Stimulated activated CD8-positive, alpha-beta memory T cell treated with anti-CD3 and anti-CD28 coated beads, Interleukin-15, amount 100 ng/mL, for 24 hours (primary cell): ENCODE results near the gene TMEM219.

Source experiments
- DNase-seq: peaks from one replicate; pipeline ENCODE4 v3.0.0-alpha.2; 2020; ENCODE audit warnings: low read depth

Gene TMEM219

DNA sequence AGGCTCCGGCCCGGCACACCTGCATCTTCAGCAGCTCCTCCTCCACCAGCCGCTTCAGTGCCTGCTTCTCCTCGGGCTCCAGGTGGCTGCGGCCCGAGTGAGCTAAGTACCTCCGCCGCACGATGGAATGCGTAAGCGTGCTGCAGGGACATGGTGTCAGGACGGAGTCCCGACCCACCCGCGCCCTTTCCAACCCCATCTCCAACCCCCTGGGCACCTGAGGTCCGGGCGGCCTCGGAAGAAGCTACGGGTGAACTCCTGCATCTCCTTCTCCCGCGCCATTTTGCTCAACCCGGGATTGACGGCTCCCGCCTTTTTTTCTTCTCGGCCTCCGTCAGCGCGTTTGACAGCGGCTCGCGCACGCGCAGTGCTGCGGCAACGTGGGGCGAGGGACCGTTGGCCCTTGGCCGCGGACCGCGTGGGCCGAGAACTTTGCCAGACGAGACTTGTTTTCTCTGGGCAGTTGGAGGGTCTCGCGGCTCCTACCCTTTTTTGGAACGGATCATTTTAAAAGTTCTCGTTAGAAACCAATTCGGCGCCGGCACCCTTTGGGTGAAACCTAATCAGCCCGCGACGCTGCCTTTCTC, 33.5 kb downstream of the TMEM219 start, which contains the start of gene HIRIP3:
Gene HIRIP3 (minus strand): TSS at position 294 of the 587 bp plus-strand sequence. CDS start 12 bp downstream, at position 282.
- peak; percentile 84 for DNase-seq

DNA sequence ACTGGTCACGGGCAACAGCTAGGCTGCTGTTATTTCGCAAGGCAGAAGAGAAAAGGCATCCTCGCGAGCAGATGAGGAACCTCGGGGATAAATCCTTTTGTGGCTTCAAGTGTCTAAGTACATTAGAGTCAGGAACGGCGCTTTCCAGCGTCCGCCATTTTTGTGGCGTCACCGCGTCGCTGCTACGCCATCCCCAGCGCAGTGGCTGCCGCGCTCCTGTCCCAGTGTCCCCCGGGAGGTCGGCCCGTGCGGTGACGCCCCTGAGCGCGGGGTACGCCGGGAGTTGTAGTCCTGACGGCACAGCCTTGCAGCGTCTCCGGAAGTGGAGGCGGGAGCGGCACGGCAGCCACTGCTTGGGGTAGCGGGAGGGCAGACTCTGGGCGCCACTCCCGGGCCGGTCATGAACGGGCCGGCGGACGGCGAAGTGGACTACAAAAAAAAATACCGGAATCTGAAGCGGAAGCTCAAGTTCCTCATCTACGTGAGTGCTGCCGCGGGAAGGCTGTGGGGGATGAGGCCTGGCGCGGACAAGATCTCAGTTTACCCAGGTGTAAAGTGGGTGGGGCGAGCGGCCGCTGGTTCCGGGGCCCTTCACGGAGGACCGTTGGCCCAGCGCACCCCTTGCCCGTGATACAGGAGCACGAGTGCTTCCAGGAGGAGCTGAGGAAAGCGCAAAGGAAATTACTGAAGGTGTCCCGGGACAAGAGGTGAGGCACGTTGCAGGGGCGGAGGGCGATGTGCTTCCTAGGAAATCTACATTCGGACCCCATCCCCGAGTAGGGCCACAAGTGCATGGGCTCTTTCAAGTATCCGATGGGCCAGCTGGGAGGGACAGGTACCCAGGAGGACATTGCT, 34.3 kb downstream of the TMEM219 start, which contains the start of gene INO80E:
Gene INO80E (plus strand): TSS at position 331 of the 855 bp plus-strand sequence. CDS start 70 bp downstream, at position 401.
- DNase-seq = peak; percentile 97

DNA sequence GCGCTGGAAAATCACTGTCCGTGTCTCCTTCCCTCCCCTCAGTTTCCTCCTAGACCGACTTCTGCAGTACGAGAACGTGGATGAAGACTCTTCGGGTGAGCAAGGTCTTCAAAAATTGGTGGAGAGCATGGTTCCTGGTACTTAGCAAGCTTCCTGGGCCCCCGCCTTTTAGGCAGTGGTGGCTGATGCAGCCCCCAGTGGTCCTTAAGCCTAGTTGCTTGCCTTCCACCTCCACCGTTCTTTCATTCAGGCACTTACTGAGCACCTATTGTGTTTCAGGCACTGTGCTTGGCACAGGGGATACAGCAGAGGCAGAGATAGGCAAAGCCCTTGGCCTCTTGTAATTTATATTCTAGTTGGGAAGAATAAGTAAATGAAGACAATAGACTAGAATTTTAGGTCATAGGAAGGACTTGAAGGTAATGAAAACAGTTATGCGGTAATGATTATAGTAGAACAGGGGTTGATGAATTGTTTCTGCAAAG, 34.9 kb downstream of the TMEM219 start:
- DNase-seq = no peak

DNA sequence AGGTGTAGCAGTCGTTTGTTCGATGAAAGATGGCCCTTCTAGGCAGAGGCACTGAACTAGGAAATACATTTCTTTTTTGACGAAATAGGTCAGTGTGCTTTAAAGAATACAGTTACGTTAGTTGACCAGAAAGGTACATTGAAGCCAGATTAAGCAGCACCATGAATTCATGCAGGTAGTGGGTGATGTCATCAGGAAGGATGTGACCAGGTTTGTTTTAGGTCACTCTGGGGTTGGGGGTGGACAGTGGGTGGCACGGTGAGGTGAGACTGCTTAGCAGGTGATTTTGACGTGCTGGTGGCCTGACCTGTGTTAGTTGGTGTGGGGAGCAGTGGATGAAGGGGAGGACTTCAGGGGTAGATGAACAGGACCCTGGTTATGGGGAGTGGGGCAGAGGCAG, 37.7 kb downstream of the TMEM219 start:
- no peak for DNase-seq

DNA sequence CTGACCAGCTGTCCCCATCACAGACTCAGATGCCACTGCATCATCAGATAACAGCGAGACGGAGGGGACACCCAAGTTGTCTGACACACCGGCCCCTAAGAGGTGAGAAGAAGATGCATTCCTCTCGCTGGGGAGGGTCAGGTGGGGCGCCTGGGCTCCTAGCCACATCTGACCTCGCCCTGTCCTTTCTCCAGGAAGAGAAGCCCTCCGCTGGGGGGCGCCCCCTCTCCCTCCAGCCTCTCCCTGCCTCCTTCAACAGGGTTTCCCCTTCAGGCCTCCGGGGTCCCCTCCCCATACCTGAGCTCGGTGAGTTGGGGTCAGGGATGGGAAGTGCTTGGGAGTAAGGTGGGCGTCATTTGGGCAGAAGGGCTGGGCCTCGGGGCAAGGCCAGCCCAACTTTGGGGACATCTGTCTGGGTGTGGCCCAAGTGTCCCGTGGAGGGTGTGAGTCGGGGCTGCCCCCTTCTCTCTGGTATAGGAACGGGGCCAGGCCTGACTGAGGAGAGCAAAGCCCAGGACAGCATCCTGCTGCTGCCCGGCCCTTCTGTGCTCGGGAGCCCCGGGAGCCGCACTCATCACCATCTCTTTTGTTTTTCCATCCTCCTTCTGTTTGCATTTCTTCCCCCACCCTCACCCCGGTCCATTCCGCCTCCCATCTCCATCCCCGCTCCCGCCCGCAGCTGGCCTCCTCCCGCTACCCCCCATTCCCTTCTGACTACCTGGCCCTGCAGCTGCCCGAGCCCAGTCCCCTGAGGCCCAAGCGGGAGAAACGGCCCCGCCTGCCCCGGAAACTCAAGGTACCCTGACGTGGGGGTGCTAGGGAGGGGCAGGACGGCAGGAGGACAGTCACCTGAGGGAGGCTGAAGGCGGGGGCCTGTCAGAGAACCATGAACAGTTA, 39.1 kb downstream of the TMEM219 start:
- DNase-seq = no peak

DNA sequence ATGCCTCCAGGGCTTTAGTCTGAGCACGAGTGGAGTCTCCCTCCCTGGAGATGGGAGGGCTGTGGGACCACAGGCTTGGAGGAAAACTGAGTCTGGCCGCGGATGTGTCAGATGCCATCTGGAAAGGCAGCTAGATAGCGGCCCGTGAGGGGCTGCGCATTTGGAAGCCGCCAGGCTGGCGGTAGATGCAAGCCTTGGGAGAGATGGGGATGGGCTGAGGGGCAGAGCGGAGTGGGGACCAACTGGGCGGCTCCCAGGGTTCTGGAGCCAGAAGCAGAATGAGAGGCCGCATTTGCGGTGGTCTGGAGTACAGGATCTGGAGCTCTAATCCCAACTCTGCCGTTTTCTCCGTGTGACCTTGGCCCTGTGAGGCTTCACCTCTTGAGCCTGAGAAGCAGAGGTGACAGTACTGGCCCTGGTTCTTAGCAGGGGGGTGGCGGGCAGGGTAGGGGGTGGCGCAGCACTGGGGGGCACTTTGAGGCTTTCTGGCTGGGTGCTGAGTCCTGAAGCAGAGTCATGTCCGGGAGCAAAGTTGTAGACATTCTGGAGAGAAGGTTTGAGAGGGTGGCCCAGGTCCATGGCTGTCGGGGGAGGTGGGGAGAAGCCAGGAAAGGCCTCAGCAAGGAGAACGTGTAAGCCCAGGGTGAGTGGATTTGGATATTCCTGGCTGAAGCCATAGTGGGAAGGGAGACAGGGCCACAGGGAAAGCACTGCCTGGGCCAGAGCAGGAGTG, 40.9 kb downstream of the TMEM219 start:
- DNase-seq = no peak

DNA sequence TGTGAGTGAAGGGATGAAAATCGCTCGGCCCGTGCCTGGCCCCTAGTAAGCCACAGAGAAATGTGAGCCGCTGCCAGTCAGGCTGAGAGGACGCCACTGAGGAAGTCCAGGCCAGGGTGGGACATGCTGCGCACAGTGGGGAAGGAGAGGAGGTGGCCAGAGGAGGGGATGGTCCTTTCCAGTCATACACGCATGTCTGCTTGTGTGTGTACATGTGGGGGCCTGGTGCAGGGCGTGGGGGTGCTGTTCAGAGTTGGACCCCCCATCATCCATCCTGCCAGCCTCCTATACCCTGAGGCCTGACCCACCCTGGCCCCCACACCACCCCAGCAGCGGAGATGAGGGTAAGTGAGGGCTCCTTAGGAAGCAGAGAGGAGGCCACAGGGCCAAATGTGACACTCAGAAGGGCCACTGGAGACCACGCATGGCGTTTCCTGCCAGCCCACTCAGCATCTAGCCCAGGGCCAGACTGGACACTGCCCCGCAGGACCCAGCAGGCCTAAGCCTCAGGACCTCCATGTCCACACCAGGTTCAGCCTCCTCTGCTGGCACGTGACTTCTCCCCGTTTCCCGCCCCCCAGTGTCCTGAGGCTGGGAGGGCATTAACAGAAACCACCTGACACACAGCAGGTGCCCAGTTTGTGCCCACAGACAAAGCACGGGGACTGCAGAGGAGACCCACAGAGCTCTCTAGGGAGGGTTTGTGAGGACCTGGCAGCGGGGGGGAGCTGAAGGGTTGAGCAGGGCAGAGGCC, 42.0 kb downstream of the TMEM219 start:
- DNase-seq = no peak

DNA sequence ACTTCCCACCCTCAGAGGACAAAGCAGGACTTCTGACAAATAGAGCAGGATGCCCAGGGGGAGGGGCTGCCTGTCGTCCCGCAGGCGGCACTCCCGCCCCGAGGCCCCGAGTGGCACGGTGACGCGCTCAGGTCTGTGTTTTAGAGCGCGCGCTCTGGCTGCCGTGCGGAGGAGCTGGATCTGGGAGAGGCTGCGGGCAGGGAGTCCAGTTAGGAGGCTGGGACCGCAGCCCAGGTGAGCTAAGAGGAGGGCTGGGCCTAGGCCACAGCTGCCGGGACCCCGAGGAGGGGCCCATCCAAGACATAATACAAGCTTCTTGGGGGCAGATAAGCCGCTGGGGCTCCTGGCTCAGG, 42.5 kb downstream of the TMEM219 start:
- no peak for DNase-seq

DNA sequence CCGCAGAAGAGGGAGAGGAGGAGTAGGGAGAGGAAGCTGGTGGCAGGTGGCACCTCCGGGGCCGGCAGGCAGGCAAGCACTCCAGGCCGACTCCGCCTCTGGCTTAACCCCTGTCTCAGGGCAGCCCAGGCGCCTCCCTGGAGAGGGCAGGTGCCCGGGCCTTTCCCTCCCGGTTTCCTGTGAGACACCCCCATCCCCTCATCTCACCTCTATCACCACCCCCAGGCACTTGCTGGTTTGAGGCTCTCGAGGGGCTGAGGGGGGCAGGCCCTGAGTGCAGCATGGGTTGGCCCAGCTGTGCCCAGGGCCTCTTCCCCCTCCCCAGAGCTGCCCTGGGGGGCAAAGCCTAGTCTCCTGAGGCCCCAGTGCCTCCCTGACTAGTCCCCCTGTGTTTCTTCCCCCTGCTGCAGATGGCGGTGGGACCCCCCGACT, 42.9 kb downstream of the TMEM219 start:
- no peak for DNase-seq

DNA sequence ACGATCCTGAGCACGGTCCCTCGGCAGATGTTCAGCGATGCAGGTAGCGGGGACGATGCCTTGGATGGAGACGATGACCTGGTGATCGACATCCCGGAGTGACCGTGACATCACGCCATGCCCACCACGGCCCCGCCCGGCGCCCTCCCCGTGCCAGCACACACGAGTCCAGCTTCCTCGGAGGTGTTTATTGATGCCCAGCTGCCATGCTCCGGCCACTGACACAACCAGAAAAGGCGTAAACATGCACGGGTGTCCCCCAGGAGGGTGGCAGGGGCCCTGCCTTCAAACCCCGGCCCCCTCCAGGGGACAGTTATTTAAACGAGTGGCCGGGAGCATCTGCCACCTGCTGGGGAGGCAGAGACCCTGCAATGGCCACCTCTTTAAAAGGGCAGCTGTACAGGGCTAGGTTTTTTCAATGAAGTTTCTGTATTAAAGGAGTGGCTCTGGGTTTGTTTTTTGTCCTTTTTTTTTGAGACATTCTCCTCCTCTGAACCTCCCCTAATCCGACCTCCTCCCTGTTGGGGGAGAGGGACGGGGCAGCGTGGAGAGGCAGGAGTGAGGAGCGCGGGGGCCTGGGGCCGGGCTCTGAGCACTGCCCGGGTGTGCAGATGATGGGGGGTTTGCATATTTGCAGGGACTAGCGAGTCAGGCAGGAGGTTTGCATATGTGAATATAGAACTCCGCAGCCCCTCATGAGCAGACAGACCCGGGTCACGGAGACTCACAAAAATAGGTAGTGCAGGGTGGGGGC, 43.6 kb downstream of the TMEM219 start:
- DNase-seq = no peak

DNA sequence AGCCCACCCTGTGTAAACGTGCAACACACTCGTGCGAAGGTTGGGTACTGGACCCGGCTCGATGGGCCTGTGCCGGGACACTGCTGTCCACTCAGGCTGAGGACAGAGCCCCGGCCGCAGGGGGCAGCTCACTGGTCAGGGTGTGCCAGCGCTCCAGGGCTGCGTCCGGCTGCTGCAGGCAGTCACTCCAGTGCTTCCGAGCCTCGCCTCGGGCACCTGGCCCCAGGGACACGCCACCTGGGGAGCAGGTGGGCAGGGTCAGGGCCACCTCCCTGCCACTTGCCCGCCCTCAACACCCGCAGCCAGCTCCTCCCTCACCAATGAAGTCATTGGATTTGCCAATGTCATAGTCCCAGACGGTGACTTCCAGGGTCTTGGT, 44.2 kb downstream of the TMEM219 start:
- DNase-seq = no peak

DNA sequence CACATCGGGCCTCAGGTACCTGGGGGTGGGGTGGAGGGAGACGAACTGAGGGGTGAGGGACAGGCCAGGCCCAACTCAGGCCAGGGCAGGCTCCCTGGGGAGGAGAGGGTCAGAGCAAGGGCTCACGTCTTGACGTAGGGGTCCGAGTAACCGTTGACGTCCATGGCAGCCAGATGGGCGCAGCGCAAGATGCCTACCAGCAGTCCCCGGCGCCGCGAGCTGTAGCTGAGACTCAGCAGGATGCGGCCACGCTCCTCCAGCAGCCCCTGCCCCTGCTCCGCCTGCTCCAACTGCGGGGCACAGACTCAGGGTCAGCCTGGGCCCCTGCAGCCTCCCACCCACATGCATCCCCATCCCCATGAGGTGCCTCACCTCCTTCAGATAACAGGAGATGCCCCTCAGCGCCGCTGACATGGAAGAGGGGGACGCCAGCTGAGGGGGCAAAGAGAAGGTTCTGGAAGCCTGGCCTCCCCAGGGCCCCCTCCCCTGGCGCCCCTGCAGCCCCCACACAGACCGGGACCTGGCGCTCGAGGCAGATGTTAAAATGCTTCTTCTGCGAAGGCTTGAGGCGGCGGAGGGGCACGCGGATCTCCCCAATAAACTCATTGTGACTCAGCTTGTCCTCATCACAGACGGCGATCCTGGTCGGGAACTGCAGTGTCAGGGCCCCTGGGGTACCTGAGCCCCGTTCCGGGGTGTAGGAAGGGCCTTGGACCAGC, 44.9 kb downstream of the TMEM219 start:
- DNase-seq = no peak

DNA sequence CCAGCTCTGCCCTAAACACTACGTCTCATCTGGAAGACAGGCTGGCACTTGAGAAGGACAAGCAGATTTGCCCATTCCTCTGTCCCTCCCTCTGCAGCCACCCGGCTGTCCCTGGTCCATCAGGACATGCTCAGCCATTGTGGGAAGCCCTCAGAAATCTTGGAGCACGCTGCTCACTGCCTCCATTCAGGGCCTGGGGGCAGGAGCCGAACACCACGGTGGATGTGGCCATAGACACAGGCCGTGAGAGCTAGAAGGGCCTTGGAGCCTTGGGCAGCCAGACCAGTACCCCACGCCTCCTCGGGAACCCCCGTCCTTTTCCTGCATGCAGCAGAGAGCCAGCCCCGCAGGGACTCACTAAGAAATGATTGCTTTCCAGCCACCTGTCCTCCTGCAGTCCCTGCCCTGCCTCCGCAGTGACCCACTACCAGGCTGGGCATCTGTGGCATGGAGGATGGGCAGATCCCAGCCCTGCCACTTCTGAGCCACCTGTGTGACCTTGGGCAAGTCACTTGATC, 45.6 kb downstream of the TMEM219 start:
- DNase-seq = no peak

DNA sequence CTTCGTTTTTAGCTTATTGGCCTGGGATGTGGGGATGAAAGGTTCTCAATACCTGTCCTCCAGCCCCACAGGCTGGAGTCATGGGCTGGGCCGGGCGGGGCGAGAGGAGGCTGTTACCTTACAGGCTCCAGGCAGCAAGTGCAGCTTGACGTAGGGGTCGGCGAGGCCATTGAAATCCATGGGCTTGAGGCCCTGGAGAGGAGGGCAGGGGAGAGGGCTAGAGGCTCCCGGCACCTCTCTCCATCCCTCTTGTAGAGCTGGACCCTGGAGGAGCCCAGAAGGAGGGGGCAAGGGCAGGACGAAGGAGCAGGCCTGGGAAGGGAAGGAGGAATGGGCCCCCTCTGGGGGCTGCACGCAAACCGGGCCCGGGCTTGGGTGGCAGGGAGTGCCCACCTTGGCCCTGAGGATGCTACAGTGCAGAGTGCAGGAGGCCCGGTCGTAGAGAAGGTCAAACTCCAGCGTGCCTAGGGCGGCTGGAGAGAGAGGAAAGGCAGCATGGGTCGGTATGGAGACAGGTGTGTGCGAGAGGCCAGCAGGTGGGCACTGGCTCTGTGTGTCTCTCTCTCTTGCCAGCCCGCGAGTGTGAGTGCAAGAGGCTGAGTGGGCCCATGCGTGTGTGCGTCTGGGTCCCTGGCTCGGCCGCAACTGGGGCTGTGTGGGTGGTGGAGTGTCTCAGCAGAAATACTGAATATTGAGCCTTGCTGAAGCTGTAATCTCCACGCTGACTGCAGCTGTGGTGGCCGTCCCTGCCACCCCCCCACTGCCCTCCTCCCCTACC, 47.4 kb downstream of the TMEM219 start:
- no peak for DNase-seq

DNA sequence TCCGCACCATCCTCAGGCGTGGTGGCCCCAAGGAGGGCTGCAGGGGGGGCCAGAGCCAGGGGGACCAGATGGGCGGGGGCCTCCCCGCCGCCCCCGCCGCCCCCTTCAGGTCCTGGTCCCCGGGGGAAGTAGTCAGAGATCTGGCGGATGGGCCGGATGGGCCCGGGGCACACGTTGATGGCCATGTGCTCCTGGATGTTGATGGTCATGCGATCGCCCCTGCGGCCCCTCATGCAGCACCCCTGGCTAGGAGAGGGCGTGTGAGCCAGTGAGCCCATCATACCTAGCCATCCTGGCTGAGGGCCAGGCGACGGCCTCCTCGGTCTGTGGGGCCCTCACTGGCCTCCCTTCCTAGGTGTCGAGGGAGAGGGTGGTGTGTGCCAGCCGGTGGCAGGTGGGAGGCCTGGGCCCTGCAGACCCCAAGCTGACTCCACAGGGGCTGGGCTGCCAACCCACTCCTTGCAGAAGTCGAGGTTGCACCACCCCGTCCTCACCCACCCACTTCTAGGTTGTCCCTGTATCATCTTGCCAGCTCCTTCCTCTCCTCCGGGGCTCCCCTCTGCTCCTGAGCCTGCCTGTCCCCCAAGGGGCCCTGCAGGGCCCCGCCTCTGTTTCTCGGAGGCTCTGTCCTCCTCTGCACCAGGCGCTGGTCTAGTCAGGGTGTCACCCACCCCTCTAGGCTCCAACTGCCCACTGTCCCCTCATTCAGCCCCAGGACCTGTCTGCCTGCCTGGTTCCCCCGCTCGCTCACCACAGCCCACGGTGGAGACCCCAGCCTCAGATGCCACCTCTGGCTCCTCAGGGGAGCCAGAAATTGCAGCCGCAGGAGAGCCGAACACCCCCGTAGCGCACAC, 48.3 kb downstream of the TMEM219 start:
- DNase-seq = no peak

DNA sequence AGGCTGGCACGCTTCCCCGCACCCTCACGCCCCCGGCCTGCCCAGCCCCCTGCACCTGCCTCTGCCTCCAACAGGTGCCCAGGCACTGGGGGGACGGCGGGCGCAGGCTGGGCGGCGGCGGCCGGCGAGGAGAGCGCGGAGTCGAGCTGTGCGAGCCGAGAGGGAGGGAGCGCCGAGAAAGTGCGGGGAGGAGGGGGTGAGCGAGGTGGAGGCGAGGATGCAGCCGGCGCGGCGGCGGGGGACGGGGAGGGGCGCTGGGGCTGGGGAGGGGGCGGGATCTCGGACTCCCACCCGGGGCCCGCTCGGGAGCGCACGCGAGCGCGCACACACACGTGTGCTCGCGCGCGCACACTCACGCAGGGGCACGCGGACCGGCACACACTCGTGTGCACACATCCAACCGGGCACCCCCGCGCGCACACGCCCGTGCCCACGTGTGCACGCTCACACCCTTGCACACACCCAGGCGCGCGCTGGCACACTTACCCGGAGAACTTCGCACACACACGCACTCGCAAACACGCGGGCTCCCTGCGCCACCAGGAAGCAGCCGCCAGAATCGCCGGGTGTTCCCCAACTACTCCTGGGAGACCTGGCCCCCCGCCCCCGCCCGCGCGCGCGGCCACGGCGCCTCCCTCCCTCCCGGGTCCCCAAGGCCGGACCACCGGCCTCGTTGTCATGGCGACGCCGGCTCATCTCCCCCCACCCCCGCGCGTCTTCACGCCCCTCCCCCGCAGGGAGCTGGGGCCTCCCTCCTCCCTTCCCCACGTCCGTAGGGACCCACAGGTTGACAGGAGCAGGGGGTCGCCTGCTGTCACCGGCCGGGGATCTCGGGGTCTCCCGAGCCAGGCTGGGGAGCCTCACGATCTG, 49.2 kb downstream of the TMEM219 start, which contains the start of gene DOC2A:
Gene DOC2A (minus strand): TSS at position 184 of the 870 bp plus-strand sequence. CDS start 805 bp downstream, outside the sequence.
- no peak for DNase-seq
